ENCODE measurements around the gene EYS.

Gene EYS

DNA sequence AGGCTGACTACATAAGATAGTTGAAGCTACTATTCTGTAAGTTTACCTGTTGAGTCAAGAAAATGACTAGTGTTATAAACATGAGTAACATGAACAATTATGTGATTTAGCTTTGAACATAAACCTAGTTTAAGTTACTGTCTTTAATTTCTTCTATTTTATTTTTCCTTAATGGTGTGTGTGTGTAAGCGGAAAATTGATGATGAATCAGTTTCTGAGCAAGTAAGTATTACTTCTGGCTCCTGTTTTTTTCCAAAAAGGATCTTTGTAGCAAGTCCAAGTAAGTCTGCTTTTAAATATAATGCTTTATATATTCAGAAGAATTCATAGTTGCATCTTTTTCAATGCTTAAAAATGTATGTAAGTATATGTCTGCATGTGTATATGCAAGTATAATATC is 786.8 kb downstream of the EYS start:
- no peak for DNase-seq (ENCODE audit: low read depth)
- no peak overlapping the region for H3K4me3 ChIP-seq (ENCODE audit: low read depth, low read length)
- TF ChIP-seq, protein P1, sequence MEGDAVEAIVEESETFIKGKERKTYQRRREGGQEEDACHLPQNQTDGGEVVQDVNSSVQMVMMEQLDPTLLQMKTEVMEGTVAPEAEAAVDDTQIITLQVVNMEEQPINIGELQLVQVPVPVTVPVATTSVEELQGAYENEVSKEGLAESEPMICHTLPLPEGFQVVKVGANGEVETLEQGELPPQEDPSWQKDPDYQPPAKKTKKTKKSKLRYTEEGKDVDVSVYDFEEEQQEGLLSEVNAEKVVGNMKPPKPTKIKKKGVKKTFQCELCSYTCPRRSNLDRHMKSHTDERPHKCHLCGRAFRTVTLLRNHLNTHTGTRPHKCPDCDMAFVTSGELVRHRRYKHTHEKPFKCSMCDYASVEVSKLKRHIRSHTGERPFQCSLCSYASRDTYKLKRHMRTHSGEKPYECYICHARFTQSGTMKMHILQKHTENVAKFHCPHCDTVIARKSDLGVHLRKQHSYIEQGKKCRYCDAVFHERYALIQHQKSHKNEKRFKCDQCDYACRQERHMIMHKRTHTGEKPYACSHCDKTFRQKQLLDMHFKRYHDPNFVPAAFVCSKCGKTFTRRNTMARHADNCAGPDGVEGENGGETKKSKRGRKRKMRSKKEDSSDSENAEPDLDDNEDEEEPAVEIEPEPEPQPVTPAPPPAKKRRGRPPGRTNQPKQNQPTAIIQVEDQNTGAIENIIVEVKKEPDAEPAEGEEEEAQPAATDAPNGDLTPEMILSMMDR (IDR thresholded peaks at IDR 0.05; ENCODE audit: insufficient read depth, low read depth, low read length, missing control alignments), result no peak

DNA sequence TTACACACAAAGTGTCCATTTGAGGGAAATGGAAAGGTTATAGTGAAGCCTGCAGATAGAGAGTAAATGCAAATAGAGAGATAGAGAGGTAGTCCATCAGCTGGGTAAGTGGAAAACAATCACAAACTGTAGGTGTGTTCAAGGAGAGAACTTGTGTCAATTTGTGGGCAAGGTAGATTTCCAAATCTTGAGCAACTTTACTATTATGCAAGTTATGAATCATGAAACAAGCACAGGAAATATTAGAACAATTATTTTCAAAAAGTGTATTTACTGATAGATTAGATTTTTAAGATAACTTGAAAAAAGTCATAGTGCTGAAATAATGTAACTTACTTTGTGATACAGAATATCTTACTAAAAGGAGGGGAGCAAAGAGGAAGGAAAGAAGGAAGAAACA is 792.9 kb downstream of the EYS start:
- TF ChIP-seq, protein P1 (IDR thresholded peaks at IDR 0.05; ENCODE audit: insufficient read depth, low read depth, low read length, missing control alignments), result no peak
- no peak overlapping the region for H3K4me3 ChIP-seq (ENCODE audit: low read depth, low read length)
- DNase-seq (ENCODE audit: low read depth), result no peak

DNA sequence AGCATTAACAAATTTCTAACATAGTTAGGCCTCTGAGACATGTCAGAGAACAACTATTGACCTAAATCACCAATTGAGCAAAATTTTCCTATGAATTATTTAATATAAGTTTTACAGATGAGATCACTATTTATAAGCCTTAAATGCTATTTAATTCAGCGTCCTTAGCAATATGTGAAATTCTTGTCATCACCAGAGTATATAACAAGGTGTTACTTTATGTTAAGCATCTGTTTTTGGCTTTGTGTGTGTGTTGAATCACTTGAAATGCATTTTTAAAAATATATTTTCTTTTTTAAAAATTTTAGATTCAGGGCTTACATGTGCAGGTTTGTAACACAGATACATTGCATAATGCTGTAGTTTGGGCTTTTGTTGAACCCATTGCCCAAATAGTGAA is 794.1 kb downstream of the EYS start:
- H3K4me3 ChIP-seq (ENCODE audit: low read depth, low read length), result no peak overlapping the region
- TF ChIP-seq, protein P1 (IDR thresholded peaks at IDR 0.05; ENCODE audit: insufficient read depth, low read depth, low read length, missing control alignments), result no peak
- no peak for DNase-seq (ENCODE audit: low read depth)

DNA sequence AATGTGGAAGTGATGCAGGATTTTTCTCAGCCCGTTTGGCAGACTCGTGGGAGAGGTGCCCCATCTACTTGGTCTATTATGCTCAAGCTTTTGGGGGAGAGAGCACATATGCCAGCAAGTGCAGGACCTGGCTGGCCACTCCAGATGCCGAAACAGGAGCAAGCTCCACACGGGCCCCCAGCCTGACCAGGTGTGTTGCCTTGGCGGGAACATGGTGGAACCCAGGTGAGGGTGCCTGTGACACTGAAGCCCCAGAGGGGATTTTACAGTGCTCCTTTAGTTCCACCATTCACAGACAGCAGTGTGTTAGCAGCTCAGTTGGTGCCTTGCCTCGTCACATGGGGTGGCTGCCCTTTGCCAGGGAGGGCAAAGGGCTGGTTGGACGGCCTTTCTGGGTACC is 798.9 kb downstream of the EYS start:
- TF ChIP-seq, protein P1 (IDR thresholded peaks at IDR 0.05; ENCODE audit: insufficient read depth, low read depth, low read length, missing control alignments), result no peak
- DNase-seq (ENCODE audit: low read depth), result no peak
- no peak overlapping the region for H3K4me3 ChIP-seq (ENCODE audit: low read depth, low read length)

DNA sequence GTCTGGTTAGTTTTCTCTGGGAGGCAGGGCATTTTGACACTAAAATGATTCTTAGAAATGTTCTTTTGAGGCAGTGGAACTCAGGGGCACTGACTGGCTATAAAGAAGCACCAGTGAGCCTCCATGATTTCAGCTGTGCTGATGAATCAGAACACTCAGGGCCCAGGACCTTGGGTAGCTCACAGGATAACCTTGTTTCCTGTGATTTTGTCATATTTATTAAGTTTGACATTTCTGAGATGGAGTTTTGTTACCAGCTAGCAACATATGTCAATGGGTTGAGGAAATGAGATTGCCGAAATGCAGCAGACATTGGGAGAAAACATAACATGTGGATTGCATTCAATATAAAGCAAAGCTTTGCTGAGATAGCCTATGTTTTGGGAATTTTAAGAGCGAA is 802.4 kb downstream of the EYS start:
- no peak overlapping the region for H3K4me3 ChIP-seq (ENCODE audit: low read depth, low read length)
- TF ChIP-seq, protein P1 (IDR thresholded peaks at IDR 0.05; ENCODE audit: insufficient read depth, low read depth, low read length, missing control alignments), result no peak
- no peak for DNase-seq (ENCODE audit: low read depth)

DNA sequence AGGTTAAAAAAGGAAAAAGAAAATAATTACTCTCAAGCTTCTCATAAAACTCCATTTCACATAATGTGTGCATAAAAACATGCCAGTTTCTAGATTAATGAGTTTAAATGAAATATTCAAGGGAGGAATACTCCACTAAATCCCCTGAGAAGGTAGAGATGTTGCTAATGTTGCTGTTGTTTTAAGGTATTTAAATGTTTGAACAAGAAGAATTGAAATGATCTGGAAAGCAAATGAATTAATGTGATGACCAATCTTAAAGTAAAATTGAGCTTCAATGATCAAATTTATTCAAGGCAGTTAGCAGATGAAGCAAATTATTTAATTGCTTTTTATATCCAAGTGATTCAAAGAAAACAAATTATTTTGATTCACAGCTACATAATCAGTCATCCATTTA is 804.4 kb downstream of the EYS start:
- TF ChIP-seq, protein P1 (IDR thresholded peaks at IDR 0.05; ENCODE audit: insufficient read depth, low read depth, low read length, missing control alignments), result no peak
- no peak for DNase-seq (ENCODE audit: low read depth)

DNA sequence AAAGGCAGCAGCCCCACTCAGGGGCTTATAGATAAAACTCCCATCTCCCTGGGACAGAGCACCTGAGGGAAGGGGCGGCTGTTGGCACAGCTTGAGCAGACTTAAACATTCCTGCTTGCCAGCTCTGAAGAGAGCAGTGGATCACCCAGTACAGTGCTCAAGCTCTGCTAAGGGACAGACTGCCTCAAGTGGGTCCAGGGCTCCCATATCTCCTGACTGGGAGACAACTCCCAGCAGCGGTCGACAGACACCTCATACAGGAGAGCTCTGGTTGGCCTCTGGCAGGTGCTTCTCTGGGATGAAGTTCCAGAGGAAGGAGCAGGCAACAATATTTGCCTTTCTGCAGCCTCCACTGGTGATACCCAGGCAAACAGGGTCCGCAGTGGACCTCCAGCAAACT is 810.1 kb downstream of the EYS start:
- no peak for DNase-seq (ENCODE audit: low read depth)
- no peak overlapping the region for H3K4me3 ChIP-seq (ENCODE audit: low read depth, low read length)
- TF ChIP-seq, protein P1 (IDR thresholded peaks at IDR 0.05; ENCODE audit: insufficient read depth, low read depth, low read length, missing control alignments), result no peak

More for the DNA sequence above, 804.4 kb downstream of the EYS start:
- H3K4me3 ChIP-seq (ENCODE audit: low read depth, low read length), result no peak overlapping the region
